IPS-18a (cell line): ENCODE results near the gene DSG1.

Source experiments
- H3K27ac ChIP-seq: one replicate; pipeline ENCODE4 v1.5.1; 2013; ENCODE audit warnings: low read length
- H3K27me3 ChIP-seq: one replicate; pipeline ENCODE4 v1.6.1; 2013; ENCODE audit warnings: mild to moderate bottlenecking, low read length; ENCODE audit not compliant: control insufficient read depth, insufficient read depth
- H3K36me3 ChIP-seq: one replicate; pipeline ENCODE4 v1.6.1; 2013; ENCODE audit warnings: low read depth, low read length; ENCODE audit not compliant: control insufficient read depth
- H3K4me1 ChIP-seq: one replicate; pipeline ENCODE4 v1.6.1; 2013; ENCODE audit warnings: low read depth, low read length; ENCODE audit not compliant: control insufficient read depth
- H3K4me3 ChIP-seq: one replicate; pipeline ENCODE4 v1.5.1; 2013; ENCODE audit warnings: low read length
- H3K9ac ChIP-seq: one replicate; pipeline ENCODE4 v1.6.1; 2013; ENCODE audit warnings: mild to moderate bottlenecking, low read length, moderate library complexity
- H3K9me3 ChIP-seq: one replicate; pipeline ENCODE4 v1.6.1; 2013; ENCODE audit warnings: low read depth, low read length; ENCODE audit not compliant: control insufficient read depth

Gene DSG1

DNA sequence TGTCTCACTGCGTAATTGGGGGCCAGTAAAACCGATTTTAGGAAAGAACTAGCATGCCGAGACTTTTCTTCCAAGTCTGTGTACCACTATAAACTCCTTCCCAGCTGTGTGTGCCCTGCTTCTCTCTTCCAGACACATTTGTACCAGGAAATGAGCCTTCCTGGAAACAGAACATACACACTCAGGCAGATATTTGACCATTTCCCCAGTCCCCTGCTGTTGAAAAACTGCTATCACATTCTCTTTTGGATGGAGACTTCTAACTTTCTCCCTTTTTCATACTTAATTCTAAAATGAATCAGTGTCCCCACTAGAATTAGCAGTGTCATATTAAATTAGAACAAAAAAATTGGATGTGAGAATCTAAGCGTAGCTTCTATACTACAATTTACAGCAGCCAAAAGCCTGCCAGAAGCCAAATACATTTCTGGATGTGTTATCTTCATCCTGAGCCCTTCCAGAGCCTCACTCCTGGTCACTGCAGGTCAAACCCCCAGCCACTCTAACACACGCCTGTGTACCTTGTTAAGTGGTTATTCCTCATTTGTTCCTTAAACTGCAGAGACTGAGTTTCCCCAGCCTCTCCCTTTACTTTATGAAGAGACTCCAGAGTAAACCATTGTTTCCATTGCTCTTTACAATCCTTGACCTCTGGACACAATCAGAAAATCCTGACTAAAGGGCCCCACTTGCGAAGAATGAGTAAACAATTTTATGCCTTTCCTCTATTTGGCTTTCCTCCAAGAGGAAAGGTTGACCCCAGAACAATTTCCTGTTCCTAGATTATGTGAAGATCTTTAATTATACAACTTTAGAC lies 79.0 kb downstream of the DSG1 start:
- Histone ChIP-seq H3K4me3 (no peak overlapping the region), H3K27ac (no peak overlapping the region), H3K9ac (no peak overlapping the region), H3K4me1 (no peaks in the 10 kb centered on the region), H3K27me3 (no peaks in the 10 kb centered on the region), H3K36me3 (no peaks in the 10 kb centered on the region), H3K9me3 (no peaks in the 10 kb centered on the region)

DNA sequence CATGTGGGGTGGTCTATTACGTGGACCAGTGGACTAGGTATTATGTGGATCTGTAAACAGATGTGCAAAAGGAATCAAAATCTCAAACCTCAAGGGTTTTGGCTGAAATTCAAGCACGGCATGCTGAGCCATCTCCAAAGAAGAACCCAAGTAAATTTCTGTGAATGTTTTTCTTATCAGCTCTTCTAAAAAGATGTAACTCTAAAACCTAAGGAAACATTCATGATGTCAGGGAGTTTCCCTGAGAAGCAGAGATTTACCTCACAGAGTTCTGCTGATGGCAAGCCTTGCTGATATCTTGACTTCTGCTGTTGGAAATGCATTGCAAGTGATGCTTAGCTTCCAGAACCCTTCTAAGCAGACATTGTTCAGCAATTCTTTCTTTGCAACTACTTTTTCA lies 80.2 kb downstream of the DSG1 start:
- no peak overlapping the region for H3K4me3 ChIP-seq
- H3K27ac ChIP-seq: no peak overlapping the region
- no peaks in the 10 kb centered on the region for H3K4me1 ChIP-seq
- H3K36me3 ChIP-seq: no peaks in the 10 kb centered on the region
- no peaks in the 10 kb centered on the region for H3K27me3 ChIP-seq
- H3K9me3 ChIP-seq: no peaks in the 10 kb centered on the region
- H3K9ac ChIP-seq: no peak overlapping the region

DNA sequence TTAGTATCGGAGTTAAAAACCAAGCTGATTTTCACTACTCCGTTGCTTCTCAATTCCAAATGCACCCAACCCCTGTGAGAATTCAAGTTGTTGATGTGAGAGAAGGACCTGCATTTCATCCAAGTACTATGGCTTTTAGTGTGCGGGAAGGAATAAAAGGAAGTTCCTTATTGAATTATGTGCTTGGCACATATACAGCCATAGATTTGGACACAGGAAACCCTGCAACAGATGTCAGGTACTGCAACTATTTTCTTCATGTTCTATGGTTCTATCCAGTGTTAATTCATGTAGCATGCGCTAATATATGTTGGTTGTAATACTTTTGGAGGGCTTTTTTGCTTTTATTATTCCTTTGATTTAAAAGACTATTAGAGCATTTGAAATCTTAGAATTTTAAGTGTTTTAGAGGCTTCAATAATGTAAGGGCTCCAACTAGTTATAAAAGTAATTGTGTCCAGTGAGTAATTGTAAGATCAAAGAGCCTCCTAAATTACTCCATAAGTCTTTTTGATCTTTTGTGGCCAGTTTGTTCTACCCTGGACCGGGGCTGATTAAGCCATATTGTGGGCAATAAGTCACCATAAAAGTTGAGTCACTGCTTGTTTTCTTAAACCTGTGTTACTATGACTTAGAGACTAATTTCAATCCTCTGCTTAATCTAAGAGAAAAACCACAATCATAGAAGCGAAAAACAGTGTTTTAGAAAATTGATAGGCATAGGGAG lies 81.5 kb downstream of the DSG1 start:
- Histone ChIP-seq H3K27ac (no peak overlapping the region), H3K9me3 (no peaks in the 10 kb centered on the region), H3K36me3 (no peaks in the 10 kb centered on the region), H3K27me3 (no peaks in the 10 kb centered on the region), H3K4me1 (no peaks in the 10 kb centered on the region), H3K9ac (no peak overlapping the region), H3K4me3 (no peak overlapping the region)

DNA sequence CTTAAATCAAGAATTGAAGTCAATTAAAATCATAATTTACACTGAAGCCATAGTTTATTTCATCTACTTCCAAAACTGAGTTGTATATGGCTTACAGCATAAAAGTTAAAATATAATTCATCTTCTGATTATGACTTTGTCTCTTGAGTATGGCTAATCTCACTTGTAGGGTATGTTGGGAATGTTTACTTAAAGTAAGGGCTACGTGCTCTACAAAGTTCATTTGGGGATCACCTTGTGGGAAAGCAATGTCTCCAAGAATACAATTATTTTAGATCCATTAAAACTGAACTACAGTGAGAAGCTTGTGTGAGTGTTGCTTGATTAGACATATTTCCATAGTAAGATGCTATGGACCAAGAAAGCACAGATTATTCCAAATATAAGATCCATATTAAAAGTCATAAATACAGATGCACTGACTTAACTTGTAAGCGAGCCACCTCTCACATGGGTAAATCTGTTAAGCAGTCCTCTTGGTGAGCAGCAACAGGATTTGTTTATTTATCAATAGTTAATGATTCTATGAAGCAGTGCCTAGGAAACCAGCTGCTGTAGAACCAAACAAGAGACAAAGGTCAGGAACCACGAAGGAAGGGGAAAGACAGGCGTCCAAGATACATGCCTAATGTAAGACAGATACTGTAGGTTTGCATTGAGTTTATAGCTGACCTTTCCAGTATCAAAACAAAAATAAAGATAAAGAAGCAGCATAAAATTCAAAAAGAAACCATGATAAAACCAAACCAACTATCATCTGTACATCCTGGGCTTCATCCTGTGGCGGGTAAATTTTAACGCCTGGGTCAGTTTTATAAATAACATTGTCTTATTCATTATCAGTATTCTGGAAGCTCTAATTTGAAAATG lies 83.4 kb downstream of the DSG1 start:
- Histone ChIP-seq H3K4me1 (no peaks in the 10 kb centered on the region), H3K9me3 (no peaks in the 10 kb centered on the region), H3K36me3 (no peaks in the 10 kb centered on the region), H3K27me3 (no peaks in the 10 kb centered on the region), H3K9ac (no peak overlapping the region), H3K4me3 (no peak overlapping the region), H3K27ac (no peak overlapping the region)

DNA sequence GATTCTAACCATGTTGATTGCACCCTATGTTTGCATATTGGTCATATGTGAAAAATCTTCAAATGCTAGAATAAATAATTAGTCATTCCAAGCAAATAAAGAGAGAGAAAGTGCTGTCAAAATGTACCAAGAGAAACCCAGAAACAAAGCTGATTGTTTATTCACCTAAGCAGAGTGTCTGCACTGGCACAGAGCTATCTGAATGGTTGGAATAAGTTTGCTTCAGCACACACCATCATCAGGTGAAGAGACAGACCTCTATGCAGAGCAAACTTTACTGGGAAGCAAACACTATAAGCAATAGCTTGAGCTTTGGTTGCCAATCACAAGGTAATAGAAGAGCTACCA lies 84.0 kb downstream of the DSG1 start:
- Histone ChIP-seq H3K27ac (no peak overlapping the region), H3K27me3 (no peaks in the 10 kb centered on the region), H3K9me3 (no peaks in the 10 kb centered on the region), H3K36me3 (no peaks in the 10 kb centered on the region), H3K9ac (no peak overlapping the region), H3K4me1 (no peaks in the 10 kb centered on the region), H3K4me3 (no peak overlapping the region)

DNA sequence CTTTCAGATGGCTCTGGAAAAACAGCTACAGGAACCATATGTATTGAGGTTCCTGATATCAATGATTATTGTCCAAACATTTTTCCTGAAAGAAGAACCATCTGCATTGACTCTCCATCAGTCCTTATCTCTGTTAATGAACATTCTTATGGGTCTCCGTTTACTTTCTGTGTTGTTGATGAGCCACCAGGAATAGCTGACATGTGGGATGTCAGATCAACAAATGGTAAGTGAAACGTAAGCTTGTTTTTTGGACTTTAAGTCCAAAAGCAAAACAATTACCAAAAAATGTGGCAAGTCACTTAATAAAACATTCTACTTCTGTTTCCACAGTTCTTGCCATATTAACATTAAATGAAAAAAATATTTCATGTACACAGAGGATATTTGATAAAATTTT lies 85.4 kb downstream of the DSG1 start:
- Histone ChIP-seq H3K36me3 (no peaks in the 10 kb centered on the region), H3K4me1 (no peaks in the 10 kb centered on the region), H3K4me3 (no peak overlapping the region), H3K27ac (no peak overlapping the region), H3K9ac (no peak overlapping the region), H3K9me3 (no peaks in the 10 kb centered on the region), H3K27me3 (no peaks in the 10 kb centered on the region)
